ENCODE data around the gene TTC7B. TPM values are rescaled to one million over a fixed set of nuclear protein-coding genes. Genes with fewer than 3 reads are reported as not detected.

The TTC7B gene
- total RNA-seq, 1 experiment from 2014 or later = under 0.01 TPM

DNA sequence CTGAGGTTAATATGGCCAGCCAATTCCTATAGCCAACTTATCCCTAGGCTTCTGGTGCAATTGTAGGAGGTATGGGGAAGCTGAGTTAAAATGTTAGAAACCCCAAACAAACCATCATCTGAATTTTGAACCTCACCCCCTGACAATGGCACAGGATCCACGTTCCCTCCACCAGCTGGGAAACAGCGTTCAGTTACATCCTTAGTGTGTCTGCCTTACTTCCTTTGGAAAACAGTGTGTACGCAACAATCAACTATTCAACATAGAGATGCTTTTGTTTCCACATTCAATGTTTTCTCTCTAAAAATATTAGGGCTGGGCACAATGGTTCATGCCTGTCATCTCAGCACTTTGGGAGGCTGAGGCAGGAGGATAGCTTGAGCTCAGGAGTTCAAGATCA is 203.4 kb downstream of the TTC7B start:
- no peaks in the 10 kb centered on the region for H4K20me1 ChIP-seq (ENCODE audit: insufficient read depth, low read depth, low read length)
- H2AFZ ChIP-seq (ENCODE audit: low read length) = no peak overlapping the region
- H3K9me2 ChIP-seq (replicated peaks; ENCODE audit: insufficient read depth, low read length) = no peaks in the 10 kb centered on the region
- no peak overlapping the region for H3K4me3 ChIP-seq (ENCODE audit: low read length)
- H3K36me3 ChIP-seq (ENCODE audit: insufficient read depth, low read length) = no peaks in the 10 kb centered on the region
- no peaks in the 10 kb centered on the region for H3K27me3 ChIP-seq (ENCODE audit: low read length)
- H3K4me2 ChIP-seq (ENCODE audit: low read depth, low read length, poor library complexity, severe bottlenecking) = no peak overlapping the region
- H3K27ac ChIP-seq (ENCODE audit: low read length) = no peak overlapping the region
- no peak for DNase-seq
- H3K9ac ChIP-seq (ENCODE audit: low read length) = no peak overlapping the region
- H3K79me2 ChIP-seq (ENCODE audit: low read length) = no peaks in the 10 kb centered on the region
- H3K9me3 ChIP-seq (ENCODE audit: low read length) = no peaks in the 10 kb centered on the region
- no peaks in the 10 kb centered on the region for H3K4me1 ChIP-seq (ENCODE audit: low read length)

DNA sequence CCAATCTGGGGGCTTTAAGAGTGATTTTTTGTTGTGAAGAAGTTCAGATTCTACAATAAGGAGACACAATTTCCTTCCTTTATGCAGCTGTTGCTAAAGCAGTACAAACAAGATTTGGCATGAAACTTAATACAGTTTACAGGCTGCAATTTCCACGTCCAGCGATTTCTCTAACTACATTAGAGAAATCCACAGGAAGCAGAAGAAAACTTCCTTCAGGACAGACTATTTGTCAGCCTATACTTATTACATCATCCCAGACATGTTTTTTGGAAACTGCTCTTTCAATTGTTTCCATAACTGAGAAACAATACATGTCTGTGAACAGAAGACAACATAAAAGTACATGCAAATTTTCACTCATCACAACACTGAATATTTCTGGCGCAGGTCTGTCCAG is 204.3 kb downstream of the TTC7B start:
- H3K4me2 ChIP-seq (ENCODE audit: low read depth, low read length, poor library complexity, severe bottlenecking) = no peak overlapping the region
- no peaks in the 10 kb centered on the region for H3K9me3 ChIP-seq (ENCODE audit: low read length)
- H2AFZ ChIP-seq (ENCODE audit: low read length) = no peak overlapping the region
- H3K9ac ChIP-seq (ENCODE audit: low read length) = no peak overlapping the region
- no peaks in the 10 kb centered on the region for H3K36me3 ChIP-seq (ENCODE audit: insufficient read depth, low read length)
- H3K4me3 ChIP-seq (ENCODE audit: low read length) = no peak overlapping the region
- DNase-seq = no peak
- H3K27me3 ChIP-seq (ENCODE audit: low read length) = no peaks in the 10 kb centered on the region
- H3K4me1 ChIP-seq (ENCODE audit: low read length) = no peaks in the 10 kb centered on the region
- H4K20me1 ChIP-seq (ENCODE audit: insufficient read depth, low read depth, low read length) = no peaks in the 10 kb centered on the region
- H3K27ac ChIP-seq (ENCODE audit: low read length) = no peak overlapping the region
- no peaks in the 10 kb centered on the region for H3K79me2 ChIP-seq (ENCODE audit: low read length)
- no peaks in the 10 kb centered on the region for H3K9me2 ChIP-seq (replicated peaks; ENCODE audit: insufficient read depth, low read length)

DNA sequence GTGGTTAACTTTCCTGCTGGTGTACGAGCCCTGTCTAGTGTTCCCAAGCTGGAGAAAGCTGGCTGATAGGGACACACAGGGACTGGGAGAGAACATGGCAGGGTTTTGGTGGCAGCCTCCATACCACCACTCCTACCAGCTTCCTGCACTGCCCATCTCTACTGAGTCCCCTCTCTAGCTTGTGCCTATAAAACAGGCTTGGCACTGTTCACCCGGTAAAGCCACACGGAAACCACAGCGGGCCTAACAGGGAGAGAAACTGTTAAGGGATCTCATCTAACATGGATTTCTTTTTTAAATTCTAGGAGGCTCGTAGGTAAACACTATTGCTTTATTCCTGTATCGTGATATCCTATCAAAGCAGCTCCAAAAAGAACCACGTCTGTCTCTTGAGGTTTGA is 204.7 kb downstream of the TTC7B start:
- H3K9ac ChIP-seq (ENCODE audit: low read length) = no peak overlapping the region
- no peaks in the 10 kb centered on the region for H3K4me1 ChIP-seq (ENCODE audit: low read length)
- H3K27me3 ChIP-seq (ENCODE audit: low read length) = no peaks in the 10 kb centered on the region
- no peaks in the 10 kb centered on the region for H3K36me3 ChIP-seq (ENCODE audit: insufficient read depth, low read length)
- H3K9me3 ChIP-seq (ENCODE audit: low read length) = no peaks in the 10 kb centered on the region
- H3K79me2 ChIP-seq (ENCODE audit: low read length) = no peaks in the 10 kb centered on the region
- H3K4me2 ChIP-seq (ENCODE audit: low read depth, low read length, poor library complexity, severe bottlenecking) = no peak overlapping the region
- DNase-seq = no peak
- H3K27ac ChIP-seq (ENCODE audit: low read length) = no peak overlapping the region
- H3K9me2 ChIP-seq (replicated peaks; ENCODE audit: insufficient read depth, low read length) = no peaks in the 10 kb centered on the region
- no peak overlapping the region for H2AFZ ChIP-seq (ENCODE audit: low read length)
- no peaks in the 10 kb centered on the region for H4K20me1 ChIP-seq (ENCODE audit: insufficient read depth, low read depth, low read length)
- H3K4me3 ChIP-seq (ENCODE audit: low read length) = no peak overlapping the region

DNA sequence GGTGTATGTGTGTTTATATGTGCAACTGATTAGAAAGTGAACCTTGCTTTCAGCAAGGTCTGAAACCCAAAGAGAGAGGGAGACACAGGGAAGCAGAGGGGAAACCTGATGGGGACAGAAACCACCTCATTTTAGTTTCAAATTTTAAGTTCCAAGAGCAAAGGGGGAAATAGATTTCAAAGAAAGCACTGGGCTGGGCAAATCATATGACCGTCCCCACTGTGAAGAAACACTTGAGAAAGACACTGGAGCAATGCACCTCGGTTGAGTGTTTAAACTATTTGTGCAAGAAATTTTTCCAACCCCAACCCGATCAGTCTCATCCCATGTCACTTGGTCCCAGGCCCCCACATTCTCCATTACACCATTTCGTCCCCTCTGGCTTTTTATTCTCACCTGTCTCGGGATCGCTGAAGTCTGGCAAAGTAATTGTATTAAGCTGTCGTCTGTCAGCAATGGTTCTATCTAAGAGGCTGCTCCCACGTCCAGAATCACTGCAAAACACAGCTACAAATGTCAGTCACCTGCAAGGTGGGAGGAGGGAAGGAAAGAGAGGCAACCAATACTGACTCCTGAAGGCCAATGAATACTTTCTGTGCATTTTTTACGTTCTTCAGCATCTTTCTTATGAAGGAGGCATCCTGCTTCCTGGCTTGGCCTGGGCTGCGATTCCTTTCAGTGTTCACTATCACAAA is 205.7 kb downstream of the TTC7B start:
- Histone ChIP-seq H3K27ac (ENCODE audit: low read length) (no peak overlapping the region), H4K20me1 (ENCODE audit: insufficient read depth, low read depth, low read length) (no peaks in the 10 kb centered on the region), H3K36me3 (ENCODE audit: insufficient read depth, low read length) (no peaks in the 10 kb centered on the region), H3K9ac (ENCODE audit: low read length) (no peak overlapping the region), H3K27me3 (ENCODE audit: low read length) (no peaks in the 10 kb centered on the region), H3K9me2 (replicated peaks; ENCODE audit: insufficient read depth, low read length) (no peaks in the 10 kb centered on the region), H3K4me1 (ENCODE audit: low read length) (no peaks in the 10 kb centered on the region), H3K79me2 (ENCODE audit: low read length) (no peaks in the 10 kb centered on the region), H3K9me3 (ENCODE audit: low read length) (no peaks in the 10 kb centered on the region), H2AFZ (ENCODE audit: low read length) (no peak overlapping the region), H3K4me3 (ENCODE audit: low read length) (no peak overlapping the region), H3K4me2 (ENCODE audit: low read depth, low read length, poor library complexity, severe bottlenecking) (no peak overlapping the region)
- no peak for DNase-seq

DNA sequence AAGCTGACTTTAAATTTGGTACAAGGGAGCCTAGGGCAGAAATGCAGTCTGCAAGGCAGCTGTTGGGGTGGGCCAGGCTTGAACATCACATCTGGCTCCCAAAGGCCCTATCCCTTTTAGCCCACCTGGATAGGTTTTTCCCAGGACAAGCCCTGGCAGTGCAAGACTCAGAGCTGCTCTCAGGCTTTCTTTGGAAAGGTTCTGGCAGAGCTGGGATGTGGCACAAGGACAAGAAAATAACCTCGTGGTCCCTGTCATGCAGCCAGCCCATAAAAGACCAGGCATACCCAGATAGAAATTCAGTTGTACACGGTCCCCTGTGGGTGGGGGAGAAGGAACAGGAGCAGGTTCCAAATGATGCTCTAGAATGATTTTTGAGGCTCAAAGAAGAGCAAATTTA is 206.9 kb downstream of the TTC7B start:
- Histone ChIP-seq H2AFZ (ENCODE audit: low read length) (no peak overlapping the region), H3K9ac (ENCODE audit: low read length) (no peak overlapping the region)
- DNase-seq = no peak

DNA sequence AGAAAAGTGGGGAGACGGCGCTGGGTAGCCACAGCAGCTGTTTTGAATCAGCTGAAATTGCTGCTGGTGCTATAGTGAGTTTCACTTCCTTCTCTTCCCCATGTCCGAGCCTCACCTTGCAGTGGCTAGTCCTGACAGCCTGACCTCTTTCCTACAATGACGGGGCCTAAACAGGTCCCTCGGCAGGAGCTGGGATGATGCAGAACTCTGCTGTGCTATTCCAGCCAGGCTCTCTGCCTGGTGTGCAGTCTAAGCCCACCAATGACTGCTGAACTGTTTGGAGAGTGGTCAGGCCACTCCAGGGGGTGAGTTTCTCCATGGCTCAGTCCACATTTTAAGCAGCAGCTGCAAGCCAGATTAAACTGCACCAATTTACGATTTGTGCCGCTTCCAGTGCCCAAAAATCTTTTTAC is 207.3 kb downstream of the TTC7B start:
- Histone ChIP-seq H3K27me3 (ENCODE audit: low read length) (no peaks in the 10 kb centered on the region), H3K27ac (ENCODE audit: low read length) (no peak overlapping the region), H3K9me2 (replicated peaks; ENCODE audit: insufficient read depth, low read length) (no peaks in the 10 kb centered on the region), H3K36me3 (ENCODE audit: insufficient read depth, low read length) (no peaks in the 10 kb centered on the region), H3K4me1 (ENCODE audit: low read length) (no peaks in the 10 kb centered on the region), H3K4me2 (ENCODE audit: low read depth, low read length, poor library complexity, severe bottlenecking) (no peak overlapping the region), H3K79me2 (ENCODE audit: low read length) (no peaks in the 10 kb centered on the region), H2AFZ (ENCODE audit: low read length) (no peak overlapping the region), H4K20me1 (ENCODE audit: insufficient read depth, low read depth, low read length) (no peaks in the 10 kb centered on the region), H3K9ac (ENCODE audit: low read length) (no peak overlapping the region), H3K4me3 (ENCODE audit: low read length) (no peak overlapping the region), H3K9me3 (ENCODE audit: low read length) (no peaks in the 10 kb centered on the region)
- DNase-seq = no peak

More for the DNA sequence above, 206.9 kb downstream of the TTC7B start:
- H3K27me3 ChIP-seq (ENCODE audit: low read length) = no peaks in the 10 kb centered on the region
- H4K20me1 ChIP-seq (ENCODE audit: insufficient read depth, low read depth, low read length) = no peaks in the 10 kb centered on the region
- H3K36me3 ChIP-seq (ENCODE audit: insufficient read depth, low read length) = no peaks in the 10 kb centered on the region
- H3K4me1 ChIP-seq (ENCODE audit: low read length) = no peaks in the 10 kb centered on the region
- H3K9me2 ChIP-seq (replicated peaks; ENCODE audit: insufficient read depth, low read length) = no peaks in the 10 kb centered on the region
- H3K79me2 ChIP-seq (ENCODE audit: low read length) = no peaks in the 10 kb centered on the region
- no peak overlapping the region for H3K27ac ChIP-seq (ENCODE audit: low read length)
- H3K9me3 ChIP-seq (ENCODE audit: low read length) = no peaks in the 10 kb centered on the region
- H3K4me2 ChIP-seq (ENCODE audit: low read depth, low read length, poor library complexity, severe bottlenecking) = no peak overlapping the region
- H3K4me3 ChIP-seq (ENCODE audit: low read length) = no peak overlapping the region

DNA sequence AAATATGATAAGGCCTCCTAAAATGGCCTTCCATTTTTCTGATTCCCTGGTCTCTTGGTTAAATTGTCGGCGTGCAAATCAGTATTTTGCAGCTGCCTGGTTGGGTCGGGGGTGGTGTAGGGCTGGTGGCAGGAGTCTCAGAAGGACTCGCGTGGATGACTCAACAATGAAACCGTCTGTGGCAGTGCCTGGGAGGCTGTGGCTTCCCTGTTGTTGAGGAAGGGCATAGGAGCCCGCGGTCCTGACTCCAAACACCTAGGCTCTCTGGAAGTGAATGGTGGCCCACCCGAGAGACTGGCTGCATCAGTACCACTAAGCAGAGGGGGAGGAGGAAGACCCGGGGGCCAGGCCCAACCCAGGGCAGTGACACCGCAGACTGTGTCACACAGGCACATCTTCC is 207.9 kb downstream of the TTC7B start:
- H3K4me2 ChIP-seq (ENCODE audit: low read depth, low read length, poor library complexity, severe bottlenecking) = no peak overlapping the region
- no peaks in the 10 kb centered on the region for H3K27me3 ChIP-seq (ENCODE audit: low read length)
- no peaks in the 10 kb centered on the region for H3K36me3 ChIP-seq (ENCODE audit: insufficient read depth, low read length)
- H3K9me3 ChIP-seq (ENCODE audit: low read length) = no peaks in the 10 kb centered on the region
- H3K4me1 ChIP-seq (ENCODE audit: low read length) = no peaks in the 10 kb centered on the region
- no peak overlapping the region for H3K9ac ChIP-seq (ENCODE audit: low read length)
- no peak overlapping the region for H2AFZ ChIP-seq (ENCODE audit: low read length)
- H3K4me3 ChIP-seq (ENCODE audit: low read length) = no peak overlapping the region
- DNase-seq = no peak
- H3K9me2 ChIP-seq (replicated peaks; ENCODE audit: insufficient read depth, low read length) = no peaks in the 10 kb centered on the region
- no peaks in the 10 kb centered on the region for H4K20me1 ChIP-seq (ENCODE audit: insufficient read depth, low read depth, low read length)
- no peak overlapping the region for H3K27ac ChIP-seq (ENCODE audit: low read length)
- no peaks in the 10 kb centered on the region for H3K79me2 ChIP-seq (ENCODE audit: low read length)

DNA sequence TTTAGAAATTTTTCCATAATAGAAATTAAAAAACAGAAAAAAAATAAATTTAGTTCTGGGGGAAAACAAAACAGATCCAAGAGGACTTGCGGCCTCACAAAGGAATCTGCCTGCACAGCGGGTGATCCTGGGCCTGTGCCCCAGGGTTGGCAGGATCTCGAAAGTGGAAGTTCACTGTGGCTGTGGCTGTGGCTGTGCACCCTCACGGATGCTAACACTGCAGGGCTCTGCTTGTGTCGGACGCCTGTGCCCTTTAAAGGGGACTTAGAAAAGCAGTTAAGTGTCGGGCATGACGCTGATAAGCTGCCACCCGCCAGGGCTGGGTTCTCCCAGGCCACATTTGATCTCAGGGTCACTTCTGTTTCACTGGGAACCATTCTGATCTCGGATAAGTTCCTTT is 209.1 kb downstream of the TTC7B start:
- H3K4me2 ChIP-seq (ENCODE audit: low read depth, low read length, poor library complexity, severe bottlenecking) = no peak overlapping the region
- no peaks in the 10 kb centered on the region for H3K79me2 ChIP-seq (ENCODE audit: low read length)
- no peaks in the 10 kb centered on the region for H3K4me1 ChIP-seq (ENCODE audit: low read length)
- no peaks in the 10 kb centered on the region for H4K20me1 ChIP-seq (ENCODE audit: insufficient read depth, low read depth, low read length)
- H3K9me3 ChIP-seq (ENCODE audit: low read length) = no peaks in the 10 kb centered on the region
- DNase-seq = no peak
- H3K4me3 ChIP-seq (ENCODE audit: low read length) = no peak overlapping the region
- no peak overlapping the region for H3K9ac ChIP-seq (ENCODE audit: low read length)
- no peaks in the 10 kb centered on the region for H3K27me3 ChIP-seq (ENCODE audit: low read length)
- H3K36me3 ChIP-seq (ENCODE audit: insufficient read depth, low read length) = no peaks in the 10 kb centered on the region
- H2AFZ ChIP-seq (ENCODE audit: low read length) = no peak overlapping the region
- no peak overlapping the region for H3K27ac ChIP-seq (ENCODE audit: low read length)
- H3K9me2 ChIP-seq (replicated peaks; ENCODE audit: insufficient read depth, low read length) = no peaks in the 10 kb centered on the region
